A549 (cell line): ENCODE data around the gene RAPGEF3. TPM values are rescaled to one million over a fixed set of nuclear protein-coding genes. Genes with fewer than 3 reads are reported as not detected.

ENCODE experiments used
- ATAC-seq, 2 experiments: fragments of 200-7000 bp in 1 of 2; fragments of >200 bp in 1 of 2; cut with Nextera tagmentation in 1 of 2; cut with Tn5 transposase in 1 of 2; 3 replicates each; pipeline versions ENCODE4 v1.8.0 to v1.9.1; 2018 to 2020; ENCODE audit warnings: mild to moderate bottlenecking in 1 of 2, moderate library complexity in 1 of 2
- CTCF ChIA-PET: fragments of 300-600 bp; sonication (Branson Sonifier 250); formaldehyde crosslinking; extraction: SDS; loops from one replicate; lab custom pipeline; 2021; ENCODE audit warnings: antibody characterized with exemption, inconsistent platforms; lab: Yijun Ruan, JAX
- POLR2A ChIA-PET: fragments of 350-600 bp; formaldehyde crosslinking; extraction: SDS; loops from one replicate; lab custom pipeline; 2021; ENCODE audit warnings: antibody characterized with exemption, inconsistent platforms; lab: Yijun Ruan, JAX
- DNase-seq, 2 experiments: peaks; one replicate each; pipeline versions ENCODE4 v3.0.0 to v3.0.0-alpha.2; 2011 to 2016; ENCODE audit warnings: low read depth in 1 of 2, low spot score in 1 of 2
- FAIRE-seq: peaks from 2 replicates; lab custom pipeline; 2011; peaks lifted over from hg19 to GRCh38; lab: Jason Lieb, UNC
- H3K27ac ChIP-seq, 2 experiments: fragments of >200 bp; sonication (Bioruptor Twin); formaldehyde crosslinking; 3 replicates each; pipeline ENCODE4 v1.5.1; 2016 to 2017
- H3K4me1 ChIP-seq: fragments of >200 bp; sonication (Bioruptor Twin); formaldehyde crosslinking; 3 replicates; pipeline ENCODE4 v1.6.1; 2016
- H3K4me2 ChIP-seq: fragments of >200 bp; sonication (Bioruptor Twin); formaldehyde crosslinking; 3 replicates; pipeline ENCODE4 v1.6.1; 2016
- H3K4me3 ChIP-seq: fragments of >200 bp; sonication (Bioruptor Twin); formaldehyde crosslinking; 3 replicates; pipeline ENCODE4 v1.5.1; 2016
- H3K9me3 ChIP-seq: fragments of >200 bp; sonication (Bioruptor Twin); formaldehyde crosslinking; 3 replicates; pipeline ENCODE4 v1.6.1; 2016
- ATOH8 ChIP-seq: fragments of 250-450 bp; sonication (Bioruptor Pico); IDR thresholded peaks from 2 replicates; pipeline ENCODE4 v1.5.0; 2020; ENCODE audit warnings: low read depth, mild to moderate bottlenecking, moderate library complexity
- CBX2 ChIP-seq: fragments of 200-600 bp; sonication (generic); IDR thresholded peaks from 2 replicates; pipeline ENCODE4 v1.6.1; 2016; ENCODE audit warnings: low read depth, mild to moderate bottlenecking, borderline replicate concordance
- CEBPB ChIP-seq, 2 experiments: fragments of >200 bp in 1 of 2; sonication (Bioruptor Twin) in 1 of 2; formaldehyde crosslinking in 1 of 2; IDR thresholded peaks; 2 replicates each; pipeline ENCODE4 v1.6.1; 2012 to 2016
- E2F6 ChIP-seq: IDR thresholded peaks from 2 replicates; pipeline ENCODE4 v1.6.1; 2012; ENCODE audit warnings: low read depth, borderline replicate concordance
- FOSL2 ChIP-seq, 2 experiments: fragments of 450-650 bp in 1 of 2; fragments of >200 bp in 1 of 2; sonication (Bioruptor Twin) in 1 of 2; formaldehyde crosslinking; IDR thresholded peaks; 2 replicates each; pipeline versions ENCODE4 v1.5.0 to v1.6.1; 2016 to 2020; ENCODE audit warnings: mild to moderate bottlenecking in 1 of 2, moderate library complexity in 1 of 2
- FOXS1 ChIP-seq: fragments of 250-450 bp; sonication (Bioruptor Pico); IDR thresholded peaks from 2 replicates; pipeline ENCODE4 v1.5.0; 2020; ENCODE audit warnings: mild to moderate bottlenecking, moderate library complexity
- HES2 ChIP-seq: fragments of >200 bp; sonication (Bioruptor Twin); formaldehyde crosslinking; IDR thresholded peaks from 2 replicates; pipeline ENCODE4 v1.6.1; 2016
- HOXB13 ChIP-seq: fragments of 250-450 bp; sonication (Bioruptor Pico); IDR thresholded peaks from 2 replicates; pipeline ENCODE4 v1.5.0; 2020; ENCODE audit warnings: low read depth, mild to moderate bottlenecking, moderate library complexity
- HOXB5 ChIP-seq: fragments of 250-450 bp; sonication (Bioruptor Pico); IDR thresholded peaks from 2 replicates; pipeline ENCODE4 v1.5.0; 2020; ENCODE audit warnings: mild to moderate bottlenecking, moderate library complexity
- JUN ChIP-seq, 2 experiments: fragments of >200 bp; sonication (Bioruptor Twin); formaldehyde crosslinking; IDR thresholded peaks; 2 replicates in 1 of 2; 3 replicates in 1 of 2; pipeline ENCODE4 v1.6.1; 2016 to 2017
- MAX ChIP-seq: IDR thresholded peaks from 2 replicates; pipeline ENCODE4 v1.6.1; 2012
- NFE2L2 ChIP-seq: fragments of 150-350 bp; conservative IDR thresholded peaks from 2 replicates; pipeline ENCODE4 v1.6.1; 2014; ENCODE audit warnings: low read length
- NPAS2 ChIP-seq: fragments of 250-450 bp; sonication (Bioruptor Pico); IDR thresholded peaks from 2 replicates; pipeline ENCODE4 v1.8.0; 2022; ENCODE audit warnings: mild to moderate bottlenecking, moderate library complexity, borderline replicate concordance
- NR3C1 ChIP-seq: fragments of >200 bp; sonication (Bioruptor Twin); formaldehyde crosslinking; IDR thresholded peaks from 3 replicates; pipeline ENCODE4 v1.6.1; 2017
- PBX3 ChIP-seq: IDR thresholded peaks from 2 replicates; pipeline ENCODE4 v1.6.1; 2012
- POLR2AphosphoS2 ChIP-seq: conservative IDR thresholded peaks from 2 replicates; pipeline ENCODE4 v1.6.1; 2012; ENCODE audit warnings: low read length, improper control_type of control experiment, inconsistent platforms
- RFX5 ChIP-seq: fragments of 450-650 bp; IDR thresholded peaks from 2 replicates; pipeline ENCODE4 v1.7.1; 2014; ENCODE audit warnings: antibody characterized with exemption, mild to moderate bottlenecking, moderate library complexity
- RNF2 ChIP-seq: fragments of 200-600 bp; sonication (generic); IDR thresholded peaks from 2 replicates; pipeline ENCODE4 v1.6.1; 2016; ENCODE audit warnings: low read depth, mild to moderate bottlenecking, antibody characterized with exemption, moderate library complexity, borderline replicate concordance
- SMC3 ChIP-seq: fragments of >200 bp; sonication (Bioruptor Twin); formaldehyde crosslinking; IDR thresholded peaks from 3 replicates; pipeline ENCODE4 v1.6.1; 2018; ENCODE audit warnings: inconsistent platforms
- SREBF2 ChIP-seq: fragments of 450-650 bp; IDR thresholded peaks from 2 replicates; pipeline ENCODE4 v1.6.1; 2014; ENCODE audit warnings: mild to moderate bottlenecking, moderate library complexity
- TFCP2L1 ChIP-seq: fragments of 250-450 bp; sonication (Bioruptor Pico); IDR thresholded peaks from 2 replicates; pipeline ENCODE4 v1.5.0; 2021; ENCODE audit warnings: mild to moderate bottlenecking
- ZC3H11A ChIP-seq: fragments of 450-650 bp; IDR thresholded peaks from 2 replicates; pipeline ENCODE4 v1.6.1; 2014; ENCODE audit warnings: antibody characterized with exemption, mild to moderate bottlenecking
- ZNF302 ChIP-seq: fragments of 250-450 bp; sonication (Bioruptor Pico); IDR thresholded peaks from 2 replicates; pipeline ENCODE4 v1.9.0; 2021; ENCODE audit warnings: inconsistent platforms, mild to moderate bottlenecking, moderate library complexity
- ZSCAN20 ChIP-seq: fragments of 250-450 bp; sonication (Bioruptor Pico); IDR thresholded peaks from 2 replicates; pipeline ENCODE4 v1.8.0; 2022; ENCODE audit warnings: mild to moderate bottlenecking, moderate library complexity
- WGBS: methylation state at CpG from one replicate; pipeline ENCODE4 v1.1.6; 2017; ENCODE audit errors: missing lambda C conversion rate; 5-methylcytosine and 5-hydroxymethylcytosine counted together
- polyA plus RNA-seq, 4 experiments: library from polyadenylated mRNA; depleted of rRNA in 3 of 4; stranded (reverse); fragments of >200 nt; fragmentation: RNase III in 1 of 4; extraction: RNeasy Plus Mini Kit Qiagen cat#74134 plus additional on column Dnase treatment in 1 of 4; gene quantifications; 2 replicates in 3 of 4; 3 replicates in 1 of 4; pipeline ENCODE4 v1.2.3, GENCODE V29; 2011 to 2017

Gene RAPGEF3
- polyA plus RNA-seq, 2 of the 4 experiments (the other 2 are of a cell fraction), result 0.70 to 0.89 TPM

GRCh38 chr12:47717046-47717442, 41.6 kb downstream of the RAPGEF3 start:
- FAIRE-seq, result no peak
- no peak for DNase-seq
- no peak overlapping the region for H3K4me3 ChIP-seq
- no peak; a peak in 2 of 6 replicates for ATAC-seq
- ChIA-PET CTCF (interaction anchor here (0.8 to 17.4 kb wide), 9 partner anchors 10 to 901 kb away, joined by 3 to 343 read pairs (median 37); partner anchors contain the start of genes ENDOU, RAPGEF3, RPAP3 and SLC48A1), POLR2A (no interaction called here)
- no peak overlapping the region for H3K27ac ChIP-seq
- WGBS, result 74% methylated on average over 6 of the region's 6 CpGs
- no peak for TF ChIP-seq ATOH8 (CRISPR knock-in tag)
- TF ChIP-seq ZNF302 (CRISPR knock-in tag), result no peak
- no peak for TF ChIP-seq RNF2
- no peak for TF ChIP-seq PBX3
- no peak for TF ChIP-seq MAX
- no peak for TF ChIP-seq HOXB5 (CRISPR knock-in tag)
- TF ChIP-seq, all 56 proteins: peak for 0
- Histone ChIP-seq H3K4me1 (peaks cover 9% of the 10 kb centered on the region), H3K4me2 (peak overlapping the region; percentile 45; the same call in 1 of the 3 replicates), H3K9me3 (no peaks in the 10 kb centered on the region)

GRCh38 chr12:47715877-47716548, 42.7 kb downstream of the RAPGEF3 start:
- CTCF ChIA-PET, result interaction anchor here (0.6 to 17.4 kb wide), 37 partner anchors 9 to 1016 kb away, joined by 3 to 343 read pairs (median 4); partner anchors contain the start of genes ASB8, ENDOU, RAPGEF3 and RPAP3
- Histone ChIP-seq H3K27ac (no peak overlapping the region), H3K9me3 (no peaks in the 10 kb centered on the region), H3K4me3 (no peak overlapping the region), H3K4me1 (peaks cover 9% of the 10 kb centered on the region), H3K4me2 (no peak overlapping the region)
- peak in 1 of 2 experiments; percentile 3; a peak in 1 of 6 replicates for ATAC-seq
- no peak for TF ChIP-seq NPAS2 (CRISPR knock-in tag)
- TF ChIP-seq TFCP2L1 (CRISPR knock-in tag), result no peak
- no peak for TF ChIP-seq ZSCAN20
- no peak for TF ChIP-seq ZC3H11A
- no peak for TF ChIP-seq RFX5
- TF ChIP-seq ATOH8 (CRISPR knock-in tag), result no peak
- TF ChIP-seq JUN (IDR thresholded peaks at IDR 0.05), result no peak
- no peak for TF ChIP-seq CEBPB (IDR thresholded peaks at IDR 0.05)
- TF ChIP-seq HES2, result no peak
- no peak for TF ChIP-seq POLR2AphosphoS2
- no peak for TF ChIP-seq HOXB13 (CRISPR knock-in tag)
- TF ChIP-seq SMC3, result no peak
- no peak for TF ChIP-seq CBX2
- TF ChIP-seq SREBF2, result no peak
- no peak for TF ChIP-seq FOXS1 (CRISPR knock-in tag)
- TF ChIP-seq E2F6, result no peak
- TF ChIP-seq HOXB5 (CRISPR knock-in tag), result no peak
- no peak for TF ChIP-seq NR3C1
- no peak for TF ChIP-seq NFE2L2
- TF ChIP-seq FOSL2 (IDR thresholded peaks at IDR 0.05), result no peak
- TF ChIP-seq FOSL2 (CRISPR knock-in tag; IDR thresholded peaks at IDR 0.05), result no peak
- FAIRE-seq, result no peak
- 92% methylated on average over 7 of the region's 13 CpGs for WGBS
- no peak for DNase-seq
- POLR2A ChIA-PET, result no interaction called here
